B cell (primary cell): ENCODE results near the gene SEC23B.

Experiments
- EZH2 ChIP-seq: IDR thresholded peaks from 2 replicates; pipeline ENCODE4 v1.6.1; 2012; ENCODE audit warnings: borderline replicate concordance, low read depth, mild to moderate bottlenecking, moderate library complexity, low read length; ENCODE audit not compliant: insufficient read depth, poor library complexity, severe bottlenecking
- TF ChIP-seq, protein P1 (sequence below): fragments of 200-600 bp; IDR thresholded peaks from one replicate; pipeline ENCODE4 v1.8.0; 2022; ENCODE audit warnings: antibody characterized with exemption, mild to moderate bottlenecking

DNA sequence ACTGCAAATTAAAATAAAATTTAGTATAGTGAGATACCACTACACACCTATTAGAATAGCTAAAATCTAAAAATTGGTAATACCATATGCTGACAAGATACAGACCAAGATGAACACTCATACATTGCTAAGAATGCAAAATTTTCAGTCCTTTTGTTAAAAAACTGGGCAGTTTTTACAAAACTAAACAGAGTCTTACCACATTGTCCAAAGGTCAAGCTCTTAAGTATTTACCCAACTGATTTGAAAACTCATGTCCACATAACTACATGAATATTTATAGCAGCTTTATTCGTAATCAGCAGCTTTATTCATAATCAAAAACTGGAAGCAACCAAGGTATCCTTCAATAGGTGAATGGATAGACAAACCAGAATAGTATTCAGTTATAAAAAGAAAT, 30.5 kb upstream of the SEC23B start:
- TF ChIP-seq, protein P1, sequence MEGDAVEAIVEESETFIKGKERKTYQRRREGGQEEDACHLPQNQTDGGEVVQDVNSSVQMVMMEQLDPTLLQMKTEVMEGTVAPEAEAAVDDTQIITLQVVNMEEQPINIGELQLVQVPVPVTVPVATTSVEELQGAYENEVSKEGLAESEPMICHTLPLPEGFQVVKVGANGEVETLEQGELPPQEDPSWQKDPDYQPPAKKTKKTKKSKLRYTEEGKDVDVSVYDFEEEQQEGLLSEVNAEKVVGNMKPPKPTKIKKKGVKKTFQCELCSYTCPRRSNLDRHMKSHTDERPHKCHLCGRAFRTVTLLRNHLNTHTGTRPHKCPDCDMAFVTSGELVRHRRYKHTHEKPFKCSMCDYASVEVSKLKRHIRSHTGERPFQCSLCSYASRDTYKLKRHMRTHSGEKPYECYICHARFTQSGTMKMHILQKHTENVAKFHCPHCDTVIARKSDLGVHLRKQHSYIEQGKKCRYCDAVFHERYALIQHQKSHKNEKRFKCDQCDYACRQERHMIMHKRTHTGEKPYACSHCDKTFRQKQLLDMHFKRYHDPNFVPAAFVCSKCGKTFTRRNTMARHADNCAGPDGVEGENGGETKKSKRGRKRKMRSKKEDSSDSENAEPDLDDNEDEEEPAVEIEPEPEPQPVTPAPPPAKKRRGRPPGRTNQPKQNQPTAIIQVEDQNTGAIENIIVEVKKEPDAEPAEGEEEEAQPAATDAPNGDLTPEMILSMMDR: no peak
- TF ChIP-seq EZH2: no peak
